Endometrium (tissue), 2 donors: ENCODE data around the gene GNG10.
"Not testable (repeated sequence)": the region's sequence is repeated elsewhere in the genome, so short reads cannot be mapped to it uniquely, and the experiment has no call there.

ENCODE experiments used
- FAIRE-seq: peaks from 2 replicates; lab custom pipeline; 2012; peaks lifted over from hg19 to GRCh38; lab: Jason Lieb, UNC
- donor health status: control.
- donor health status: control.

The GNG10 gene

DNA sequence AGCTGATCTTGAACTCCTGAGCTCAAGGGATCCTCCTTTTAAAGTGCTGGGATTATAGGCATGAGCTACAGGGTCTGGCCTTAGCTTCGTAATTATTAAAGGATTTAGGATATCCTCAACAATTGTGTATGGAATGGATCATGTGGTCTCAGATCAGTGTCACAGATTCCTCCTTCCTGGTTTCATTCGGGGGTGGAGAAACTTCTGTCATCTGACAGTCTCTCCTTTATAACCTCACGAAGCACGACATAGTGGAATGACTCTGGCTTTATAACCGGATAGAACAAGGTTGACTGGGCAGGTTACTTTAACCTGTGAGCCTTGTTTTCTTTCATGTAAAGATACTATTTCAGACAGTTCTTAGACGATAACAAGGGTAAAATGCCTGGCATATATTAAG is 4.4 kb upstream of the GNG10 start:
- FAIRE-seq: no peak

DNA sequence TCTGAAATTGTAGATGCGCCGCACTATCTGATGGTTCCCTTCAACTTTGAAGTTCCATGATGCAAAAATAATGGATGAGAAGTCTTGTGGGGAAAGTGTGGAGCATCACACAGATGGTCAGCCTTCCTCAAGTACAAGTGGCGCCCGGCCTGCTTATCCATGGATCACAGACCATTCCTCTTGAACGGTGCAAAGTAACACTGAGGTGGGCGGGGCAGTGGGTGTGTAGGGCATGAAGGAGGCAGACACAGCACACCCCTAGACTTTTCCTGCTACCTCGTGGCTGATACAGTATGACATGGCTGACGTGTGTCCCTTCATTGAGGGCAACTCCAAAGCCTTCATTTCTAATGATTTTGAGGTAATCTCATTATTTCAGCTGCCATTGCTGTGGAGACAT is 2.5 kb upstream of the GNG10 start:
- no peak for FAIRE-seq

DNA sequence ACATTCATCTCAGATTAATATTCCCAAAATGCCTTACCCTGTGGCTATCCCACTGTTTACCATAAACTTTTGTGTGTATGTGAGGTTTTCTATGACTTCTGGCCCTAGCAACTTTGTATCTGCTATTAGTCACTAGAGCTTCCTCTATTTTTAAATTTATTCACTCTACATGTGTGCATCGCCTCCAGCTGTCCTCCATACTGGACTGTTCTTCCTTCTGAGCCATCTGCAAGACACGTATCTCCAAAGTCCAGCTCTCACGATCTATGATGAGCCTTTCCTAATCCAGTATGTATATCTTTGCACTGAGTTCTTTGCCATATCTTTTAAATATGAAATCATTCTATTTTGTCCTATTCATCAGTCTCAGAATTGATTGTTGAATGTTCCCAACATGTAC is 1.7 kb upstream of the GNG10 start:
- FAIRE-seq: no peak

GRCh38 chr9:111661802-111662521 is 557 bp downstream of the GNG10 start:
- FAIRE-seq: no peak

- FAIRE-seq: no peak
These were observed 1.3 kb downstream of the GNG10 start for GRCh38 chr9:111662576-111663300.

GRCh38 chr9:111663301-111663823 is 2.0 kb downstream of the GNG10 start:
- FAIRE-seq: no peak

DNA sequence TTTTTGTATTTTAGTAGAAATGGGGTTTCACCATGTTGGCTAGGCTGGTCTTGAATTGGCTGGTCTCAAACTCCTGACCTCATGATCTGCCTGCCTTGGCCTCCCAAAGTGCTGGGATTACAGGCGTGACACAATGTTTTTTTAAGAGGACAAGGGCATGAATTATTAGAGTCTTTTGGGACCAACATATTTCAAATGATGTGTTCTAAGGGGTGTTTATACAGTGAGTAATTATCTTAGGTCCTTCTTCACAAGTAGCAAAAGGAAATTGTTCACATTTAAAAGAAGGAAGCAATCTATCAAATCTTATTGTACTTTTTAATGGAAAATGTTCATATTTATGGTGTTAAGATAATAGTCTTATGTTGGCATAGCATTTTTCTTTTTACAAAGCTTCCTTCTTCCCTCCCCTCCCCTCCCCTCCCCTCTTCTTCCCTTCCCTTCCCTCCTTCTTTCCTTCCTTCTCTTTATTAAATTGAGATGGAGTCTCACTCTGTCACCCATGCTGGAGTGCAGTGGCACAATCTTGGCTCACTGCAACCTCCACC is 6.7 kb downstream of the GNG10 start:
- FAIRE-seq: no peak

GRCh38 chr9:111668601-111669000 is 7.2 kb downstream of the GNG10 start:
- not testable (repeated sequence) for FAIRE-seq

DNA sequence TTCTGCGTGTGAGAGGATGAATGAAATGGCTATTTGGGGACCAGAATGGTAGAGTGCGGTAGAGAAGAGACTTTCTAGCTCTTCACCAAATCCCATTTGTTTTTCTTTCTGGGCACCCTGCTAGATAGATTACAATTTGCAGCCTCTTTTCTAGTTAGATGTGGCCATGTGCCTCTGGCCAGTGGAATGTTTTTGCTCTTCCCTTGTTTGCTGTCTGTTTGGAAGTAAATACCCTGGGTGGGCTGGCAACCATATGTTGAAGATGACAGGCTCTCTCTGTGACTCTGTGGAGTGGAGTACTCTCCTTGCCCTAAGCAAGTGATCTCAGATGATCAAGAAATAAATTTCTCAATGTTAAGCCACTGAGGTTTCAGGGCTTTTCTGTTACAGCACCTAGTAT is 12.9 kb downstream of the GNG10 start:
- FAIRE-seq: no peak

DNA sequence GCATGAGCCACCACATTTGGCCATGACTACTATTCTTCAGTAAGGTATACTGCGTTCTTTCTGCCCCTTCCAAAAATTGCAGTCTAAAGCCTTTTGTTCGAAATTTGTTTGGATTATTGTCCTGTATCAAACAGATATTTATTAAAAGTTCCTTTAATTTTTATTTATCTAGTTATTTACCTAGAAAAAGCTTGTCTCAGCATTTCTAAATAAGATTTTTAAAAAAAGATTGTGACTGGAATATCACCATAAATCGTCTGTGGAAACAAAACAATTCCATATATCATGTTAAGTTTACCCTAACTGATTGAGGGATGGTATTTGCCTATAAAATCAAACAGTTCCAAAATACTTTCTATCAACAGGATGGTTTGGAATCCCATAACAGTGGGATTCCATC is 14.7 kb downstream of the GNG10 start:
- no peak for FAIRE-seq

DNA sequence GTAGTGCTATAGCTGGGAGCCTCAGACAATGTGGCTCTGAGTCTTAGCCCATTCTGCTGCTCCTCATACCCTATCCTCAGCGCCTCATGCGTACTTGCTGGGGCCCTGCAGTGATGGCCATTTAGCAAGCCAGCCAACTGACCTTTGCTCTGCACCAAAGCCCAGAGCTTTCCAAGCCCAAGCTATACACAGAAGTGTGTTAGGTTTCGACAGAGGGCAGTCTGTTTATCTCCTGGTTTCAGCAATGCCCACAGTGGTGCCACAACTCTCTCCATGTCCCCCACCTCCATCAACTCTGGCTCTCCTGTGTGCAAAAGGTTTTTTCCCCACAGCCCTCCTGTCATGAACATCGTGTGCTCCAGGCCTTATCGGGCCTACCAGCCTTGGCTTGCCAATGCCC is 16.9 kb downstream of the GNG10 start:
- no peak for FAIRE-seq

GRCh38 chr9:111679199-111679598 is 17.8 kb downstream of the GNG10 start:
- FAIRE-seq: no peak

GRCh38 chr9:111683392-111683791 is 22.0 kb downstream of the GNG10 start:
- no peak for FAIRE-seq

DNA sequence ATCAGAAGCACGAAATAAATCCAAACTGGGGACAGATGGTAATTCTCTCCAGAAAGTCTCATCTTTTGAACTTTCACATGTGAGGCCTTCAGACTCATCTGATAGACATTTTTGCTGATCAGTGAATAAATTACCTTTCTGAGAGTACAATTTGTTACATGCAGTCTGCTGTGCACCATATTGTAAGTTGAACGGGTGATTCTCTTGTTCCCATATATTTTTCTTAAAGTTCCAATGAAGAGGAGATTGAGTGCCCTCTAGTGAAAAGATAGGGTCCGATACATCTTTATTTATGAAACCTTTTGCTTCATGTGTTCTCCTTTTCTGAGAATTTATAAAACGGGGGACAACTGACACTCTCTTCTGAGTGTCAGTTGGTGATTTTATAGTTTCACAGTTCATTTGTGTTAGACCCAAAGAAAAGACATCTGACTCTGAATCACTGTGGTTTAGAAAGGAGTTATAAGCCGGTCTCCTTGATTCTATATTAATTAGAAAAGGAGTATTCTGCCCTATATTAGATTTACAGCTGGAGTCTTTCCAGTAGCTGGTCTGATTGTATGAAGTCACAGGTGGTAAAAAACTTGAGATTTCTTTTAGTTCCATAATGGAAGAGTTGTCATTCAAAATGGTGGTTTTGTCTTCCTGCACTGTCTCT is 30.4 kb downstream of the GNG10 start:
- FAIRE-seq: no peak

DNA sequence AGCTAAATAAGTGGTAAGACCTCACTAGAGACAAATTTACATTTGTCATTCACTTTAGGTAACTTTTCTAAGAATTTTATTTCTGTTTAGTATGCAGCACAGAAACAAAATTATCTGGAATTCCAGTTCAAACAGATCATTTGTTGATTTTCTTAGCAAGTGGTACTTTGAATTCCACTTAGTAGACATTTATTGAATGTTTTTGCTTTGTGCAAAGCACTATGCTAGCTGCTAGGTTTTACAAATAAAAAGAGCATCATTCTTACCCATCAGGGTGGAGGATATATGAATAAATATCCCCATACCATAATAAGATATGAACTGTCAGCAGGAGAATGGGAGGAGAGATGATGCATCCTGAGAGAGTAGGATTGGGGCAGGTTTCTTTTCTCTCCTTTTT is 35.4 kb downstream of the GNG10 start:
- FAIRE-seq: no peak

DNA sequence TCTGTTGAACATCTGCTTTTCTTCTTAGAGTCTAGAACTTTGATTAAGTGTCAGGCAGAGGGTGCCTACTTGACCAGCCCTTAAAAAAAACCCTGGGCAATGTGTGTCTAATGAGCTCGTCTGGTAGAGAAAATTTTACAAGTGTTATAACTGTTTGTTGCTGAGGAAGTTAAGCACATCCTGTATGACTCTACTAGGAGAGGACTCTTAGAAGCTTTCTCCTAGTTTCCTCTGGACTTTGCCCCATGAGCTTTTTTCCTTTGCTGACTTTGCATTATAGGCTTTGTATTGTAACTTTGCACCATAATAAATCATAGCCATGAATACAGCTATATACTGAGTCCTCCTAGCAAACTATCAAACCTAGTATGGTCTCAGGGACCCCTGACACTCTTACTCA is 39.4 kb downstream of the GNG10 start:
- no peak for FAIRE-seq

DNA sequence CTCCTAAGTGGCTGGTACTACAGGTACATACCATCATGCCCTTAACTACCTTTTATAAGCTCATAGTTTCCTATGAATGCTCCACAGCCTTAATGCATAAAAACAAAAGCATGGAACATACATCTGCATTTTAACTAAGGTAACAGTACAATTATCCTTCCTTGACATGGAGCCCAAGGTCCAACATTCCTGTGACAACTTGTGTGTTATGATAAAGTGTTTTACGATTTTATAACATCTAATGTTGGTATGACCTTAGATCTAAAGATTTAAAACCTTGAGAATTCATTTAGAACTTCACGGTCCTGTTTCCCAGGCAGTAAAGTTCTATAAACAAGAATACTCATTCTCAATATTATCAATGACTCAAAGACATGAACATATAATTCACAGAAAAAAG is 43.1 kb downstream of the GNG10 start:
- FAIRE-seq: no peak

GRCh38 chr9:111711548-111711947 is 50.1 kb downstream of the GNG10 start:
- no peak for FAIRE-seq

- no peak for FAIRE-seq
These were observed 51.0 kb downstream of the GNG10 start for GRCh38 chr9:111712369-111712768.

- no peak for FAIRE-seq
These were observed 54.1 kb downstream of the GNG10 start for GRCh38 chr9:111715471-111715870.

GRCh38 chr9:111719541-111719940 is 58.1 kb downstream of the GNG10 start:
- no peak for FAIRE-seq
